ENCODE results near the gene ZSCAN32.

ZSCAN32 gene

GRCh38 chr16:3356118-3356517, 44.7 kb downstream of the ZSCAN32 start:
- no peak for ATAC-seq

GRCh38 chr16:3355589-3355988, 45.2 kb downstream of the ZSCAN32 start, which contains the start of gene OR2C1:
Gene OR2C1 (plus strand): TSS chr16:3355889. CDS start chr16:3355941, 52 bp downstream.
- ATAC-seq, result no peak

- no peak for ATAC-seq
Measured at GRCh38 chr16:3349175-3349574, 51.6 kb downstream of the ZSCAN32 start.

- ATAC-seq, result no peak
Measured at GRCh38 chr16:3348547-3349167, 52.1 kb downstream of the ZSCAN32 start.

GRCh38 chr16:3347586-3347985, 53.2 kb downstream of the ZSCAN32 start:
- ATAC-seq, result no peak

- ATAC-seq, result no peak
Measured at GRCh38 chr16:3346041-3346440, 54.8 kb downstream of the ZSCAN32 start.
